GM19452 (cell line): ENCODE data around the gene PPP2R1B.
A peak's percentile ranks its signal among the peaks of the same experiment; 100 is the strongest.

Source experiments
- ATAC-seq: cut with Tn5 transposase; IDR thresholded peaks from one replicate; pipeline ENCODE4 v1.9.1; 2021; ENCODE audit not compliant: unreplicated experiment

Gene PPP2R1B

DNA sequence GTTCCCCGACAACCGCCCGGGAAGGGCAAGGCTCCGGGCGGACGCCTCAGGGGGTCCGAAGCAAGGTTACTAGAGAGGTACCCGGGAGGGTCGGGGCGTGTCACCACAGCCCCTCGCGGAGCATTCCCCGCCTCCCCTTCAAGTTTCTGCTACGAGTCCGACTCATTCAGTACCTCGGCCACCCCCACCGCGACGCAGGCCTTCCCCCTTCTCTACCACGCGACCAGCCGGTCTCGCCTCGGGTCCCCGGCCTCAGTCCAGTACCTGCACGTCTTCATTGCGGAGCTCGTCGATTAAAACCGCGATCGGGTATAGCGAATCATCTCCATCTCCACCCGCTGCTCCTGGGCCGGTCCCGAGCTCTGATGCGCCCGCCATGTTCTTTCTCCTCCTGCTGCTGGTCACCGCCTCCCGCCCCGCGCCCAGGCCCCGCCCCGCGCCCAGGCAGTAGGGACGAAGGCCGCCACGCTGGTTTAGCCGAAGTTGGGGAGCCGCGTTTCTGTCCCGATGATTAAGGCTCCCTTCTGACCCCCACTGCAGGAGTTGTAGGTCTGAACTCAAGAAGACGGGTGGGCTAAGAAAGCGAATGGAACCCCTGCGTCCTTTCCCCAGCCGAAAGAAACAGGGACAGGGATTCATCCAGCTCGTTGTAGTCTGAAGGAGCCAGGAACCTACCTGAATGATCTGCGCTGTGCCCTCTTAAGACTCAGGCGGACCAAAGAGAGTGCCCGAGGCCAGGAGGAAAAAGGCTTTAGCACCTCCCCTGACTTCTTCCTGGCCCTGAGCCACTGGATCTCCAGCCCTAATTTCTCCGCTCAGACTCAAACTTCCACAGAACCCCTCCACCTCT lies at the start of gene PPP2R1B:
TSS of gene PPP2R1B (minus strand) at position 406 of the 850 bp plus-strand sequence. CDS start at position 378, 28 bp downstream.
- peak; percentile 89 for ATAC-seq

DNA sequence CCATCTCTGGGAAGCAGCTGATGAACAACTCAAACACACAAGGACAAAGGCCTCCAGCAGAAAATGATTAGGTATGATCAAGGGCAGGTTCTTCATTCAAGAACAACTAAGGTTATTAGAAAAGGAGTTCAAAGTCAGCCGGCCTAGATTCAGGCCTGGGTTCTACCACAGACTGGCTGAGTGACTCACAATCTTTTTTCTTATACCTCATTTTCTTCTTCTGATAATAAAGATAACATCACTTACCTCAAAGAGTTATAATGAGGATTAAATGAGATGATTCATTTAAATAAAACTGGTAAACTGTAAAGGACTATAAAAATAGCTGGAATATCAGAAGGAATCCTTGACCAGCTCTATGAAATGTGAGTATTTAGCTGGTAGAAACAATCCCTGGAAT lies 49.3 kb upstream of the PPP2R1B start:
- no peak for ATAC-seq

GRCh38 chr11:111814557-111815320 lies 48.5 kb upstream of the PPP2R1B start:
- no peak for ATAC-seq

GRCh38 chr11:111814106-111814505 lies 47.9 kb upstream of the PPP2R1B start:
- ATAC-seq, result no peak

- ATAC-seq, result no peak
Observed at GRCh38 chr11:111812211-111812610, 46.0 kb upstream of the PPP2R1B start.

GRCh38 chr11:111811445-111811844 lies 45.3 kb upstream of the PPP2R1B start:
- ATAC-seq, result no peak

GRCh38 chr11:111808834-111809233 lies 42.6 kb upstream of the PPP2R1B start:
- no peak for ATAC-seq

- no peak for ATAC-seq
Observed at GRCh38 chr11:111808063-111808588, 41.9 kb upstream of the PPP2R1B start.

DNA sequence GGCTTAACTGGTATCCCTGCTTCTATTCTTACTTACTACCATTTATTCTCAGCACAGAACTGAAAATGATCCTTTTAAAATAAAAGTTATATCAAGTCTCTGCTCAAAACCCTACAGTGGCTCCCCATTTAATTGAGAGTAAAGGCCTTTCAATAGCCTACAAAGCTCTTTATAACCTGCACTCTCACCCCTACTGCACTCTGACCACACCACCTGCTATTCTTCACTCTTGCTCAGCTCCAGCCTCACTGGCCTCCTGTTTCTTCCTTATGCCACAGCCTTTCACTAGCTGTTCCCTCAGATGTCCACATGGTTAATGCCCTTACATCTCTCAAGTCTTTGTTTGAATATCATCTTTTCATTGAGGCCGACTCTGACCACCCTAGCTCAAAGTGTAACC lies 40.9 kb upstream of the PPP2R1B start:
- ATAC-seq, result no peak

GRCh38 chr11:111801135-111801534 lies 34.9 kb upstream of the PPP2R1B start:
- ATAC-seq, result no peak

DNA sequence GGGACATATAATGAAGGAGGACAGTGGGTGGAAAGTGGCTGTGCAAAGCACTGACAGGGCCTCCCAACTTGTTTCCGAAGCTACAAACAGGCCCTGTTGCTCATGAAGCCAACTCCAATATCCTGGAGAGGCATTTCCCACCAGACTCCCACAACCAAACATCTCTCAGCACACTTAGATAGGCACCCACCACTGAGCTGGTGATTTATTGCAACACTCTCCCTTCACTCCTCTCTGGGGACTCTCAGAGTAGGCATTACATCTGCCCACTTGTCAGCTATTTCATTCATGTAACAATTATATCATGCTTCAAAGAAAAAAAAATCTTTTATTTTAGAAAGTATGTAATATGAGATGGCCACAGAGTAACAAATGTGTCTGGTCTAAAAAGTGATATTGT lies 32.1 kb upstream of the PPP2R1B start:
- no peak for ATAC-seq

DNA sequence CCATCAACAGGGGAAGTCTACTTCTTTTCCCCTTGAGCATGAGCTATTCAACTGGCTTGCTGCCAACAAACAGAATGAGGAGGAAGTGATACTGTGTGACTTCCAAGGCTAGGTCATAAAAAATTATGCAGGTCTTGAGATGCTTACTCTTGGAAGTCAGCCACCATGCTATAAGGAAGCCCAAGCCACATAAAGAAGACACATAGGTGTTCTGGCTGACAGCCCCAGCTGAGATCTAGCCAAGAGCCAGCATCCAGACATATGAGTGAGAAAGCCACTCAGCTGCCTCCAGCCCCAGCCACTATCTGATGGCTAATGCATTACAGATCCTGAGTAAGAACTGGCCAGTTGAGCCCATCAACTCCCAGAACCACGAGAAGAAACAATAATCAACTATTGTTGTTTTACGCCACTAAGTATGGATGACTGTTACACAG lies 31.0 kb upstream of the PPP2R1B start:
- ATAC-seq, result peak; percentile 66

DNA sequence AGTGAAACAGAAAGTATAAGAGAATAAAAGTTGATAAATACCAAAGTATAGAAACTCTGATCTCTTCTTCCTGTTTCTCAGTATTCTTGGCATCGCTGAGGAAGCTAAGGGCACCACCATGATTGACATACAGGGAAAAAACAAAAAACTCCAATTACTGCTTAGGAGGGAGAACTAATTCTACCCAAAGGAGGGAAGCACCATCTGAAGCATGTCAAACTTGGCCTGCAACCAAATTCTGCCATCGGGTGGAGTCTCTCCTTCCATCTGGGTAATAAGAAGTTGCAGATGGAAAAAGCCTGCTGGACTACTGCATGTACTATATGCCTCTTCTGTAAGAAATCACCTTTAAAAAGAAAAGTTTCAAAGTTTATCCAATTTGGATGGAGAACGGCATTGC lies 30.5 kb upstream of the PPP2R1B start:
- ATAC-seq, result no peak

GRCh38 chr11:111795334-111795985 lies 29.3 kb upstream of the PPP2R1B start:
- no peak for ATAC-seq

GRCh38 chr11:111793863-111794262 lies 27.7 kb upstream of the PPP2R1B start:
- ATAC-seq, result no peak

GRCh38 chr11:111792955-111793500 lies 26.8 kb upstream of the PPP2R1B start:
- ATAC-seq, result no peak

DNA sequence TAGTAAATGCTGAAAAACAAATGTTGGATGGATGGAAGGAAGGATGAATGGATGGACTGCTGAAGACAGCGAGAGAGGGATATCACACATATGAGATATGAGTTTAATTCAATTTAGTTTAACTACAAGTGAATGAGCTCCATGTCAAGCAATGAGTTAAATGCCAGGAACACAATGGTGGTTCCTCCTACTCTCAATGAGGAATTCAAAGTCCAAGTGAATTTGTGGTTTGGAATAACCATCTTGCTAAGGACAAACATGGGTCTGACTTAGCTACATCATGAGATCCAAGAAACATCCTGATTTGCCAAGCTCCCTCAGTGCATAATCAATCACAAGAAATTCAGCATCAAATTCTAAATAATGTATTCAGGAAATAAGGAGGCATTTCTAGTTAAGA lies 26.1 kb upstream of the PPP2R1B start:
- ATAC-seq, result no peak

DNA sequence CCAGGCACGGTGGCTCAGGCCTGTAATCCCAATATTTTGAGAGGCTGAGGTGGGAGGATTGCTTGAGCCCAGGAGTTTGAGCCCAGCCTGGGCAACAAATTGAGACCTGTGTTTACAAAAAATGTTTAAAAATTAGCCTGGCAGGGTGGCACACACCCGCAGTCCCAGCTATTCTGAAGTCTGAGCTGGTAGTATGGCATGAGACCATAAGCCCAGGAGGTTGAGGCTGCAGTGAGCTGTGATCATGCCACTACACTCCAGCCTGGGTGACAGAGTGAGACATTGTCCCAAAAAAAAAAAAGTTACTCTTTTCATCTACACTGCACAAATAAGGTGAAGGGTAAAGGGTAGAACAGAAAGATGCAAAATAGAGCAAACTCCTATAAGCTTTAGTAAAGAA lies 22.3 kb upstream of the PPP2R1B start:
- ATAC-seq, result no peak

- no peak for ATAC-seq
Observed at GRCh38 chr11:111788051-111788450, 21.9 kb upstream of the PPP2R1B start.

DNA sequence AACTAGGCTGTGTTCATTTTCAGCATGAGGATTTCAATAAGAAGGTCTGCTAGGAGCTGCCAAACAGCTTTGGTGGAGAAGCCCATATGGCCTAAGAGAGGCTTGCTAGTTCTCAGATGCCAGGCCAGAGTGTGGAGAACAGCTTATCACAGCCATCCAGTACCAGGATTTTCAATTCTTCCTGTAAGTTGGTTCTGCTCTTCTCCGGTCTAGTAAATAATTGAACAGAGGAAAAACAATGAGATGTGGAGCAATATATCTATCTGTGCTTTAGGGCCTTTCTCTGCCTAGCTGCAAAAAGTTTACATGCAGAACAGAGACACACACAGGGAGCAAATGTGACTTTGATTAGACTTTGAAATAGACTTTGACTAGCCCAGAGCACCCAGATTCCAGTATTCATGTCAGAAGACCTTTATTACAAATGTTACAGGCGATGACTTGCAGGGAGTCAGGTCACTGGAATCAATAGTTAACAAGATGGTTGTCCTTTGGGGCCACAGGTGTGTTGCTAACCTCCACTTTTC lies 19.8 kb upstream of the PPP2R1B start:
- no peak for ATAC-seq

- no peak for ATAC-seq
Observed at GRCh38 chr11:111785076-111785475, 18.9 kb upstream of the PPP2R1B start.
